ENCODE results near the gene FOXA2.

DNA sequence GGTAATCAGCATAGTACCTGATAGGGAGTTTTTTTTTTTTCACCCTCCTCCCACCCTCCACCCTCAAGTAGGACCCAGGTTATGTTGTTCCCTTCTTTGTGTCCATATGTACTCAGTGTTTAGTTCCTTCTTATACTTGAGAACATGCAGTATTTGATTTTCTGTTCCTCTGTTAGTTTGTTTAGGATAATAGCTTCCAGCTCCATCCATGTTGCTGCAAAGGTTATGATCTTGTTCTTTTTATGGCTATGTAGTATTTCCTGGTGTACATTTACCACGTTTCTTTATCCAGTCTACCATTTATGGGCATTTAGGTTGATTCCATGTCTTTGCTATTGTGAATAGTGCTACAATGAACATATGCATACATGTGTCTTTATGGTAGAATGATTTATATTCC is 41.9 kb downstream of the FOXA2 start:
- TF ChIP-seq GATA3 (IDR thresholded peaks at IDR 0.05; ENCODE audit: low read depth, low read length), result no peak
- TF ChIP-seq GATA2 (IDR thresholded peaks at IDR 0.05; ENCODE audit: low read depth, low read length), result no peak

Measured in SH-SY5Y (cell line).